ENCODE measurements around the gene SLC66A1. TPM values are rescaled to one million over a fixed set of nuclear protein-coding genes. Genes with fewer than 3 reads are reported as not detected.

SLC66A1 gene
- total RNA-seq, 2 experiments from 2014 or later: 2.3 to 3.7 TPM

- no peaks in the 10 kb centered on the region for H3K27me3 Mint-ChIP-seq
- CTCF ChIA-PET: interaction anchor here (1.3 kb wide), 1 partner anchor 12 kb away, joined by 4 read pairs; no protein-coding TSS in a partner anchor
- H3K4me1 Mint-ChIP-seq (ENCODE audit: low read depth): peaks cover 6% of the 10 kb centered on the region
- H3K36me3 ChIP-seq (ENCODE audit: insufficient read depth, low read length): peaks cover 74% of the 10 kb centered on the region
- intact Hi-C loops (cut with DNase I, micrococcal nuclease): loop anchor here in 1 of 2 experiments (5.0 kb wide), 1 partner anchor 255 kb away; a partner anchor contains a TSS
- no peak for TF ChIP-seq CTCF (IDR thresholded peaks at IDR 0.05)
- H3K9me3 Mint-ChIP-seq: no peaks in the 10 kb centered on the region
- no peak for ATAC-seq (ENCODE audit: poor library complexity)
- no peaks in the 10 kb centered on the region for H3K27me3 ChIP-seq (ENCODE audit: control insufficient read depth in 1 of 2, insufficient read depth in 2 of 2, low read length in 2 of 2)
- no peak for DNase-seq
- no peaks in the 10 kb centered on the region for H3K9me3 ChIP-seq (ENCODE audit: control insufficient read depth in 1 of 2, insufficient read depth in 1 of 2, low read length in 2 of 2)
- POLR2A ChIA-PET: interaction anchor here (1.0 to 1.9 kb wide), 2 partner anchors 90 to 255 kb away, joined by 3 to 6 read pairs; partner anchors contain the start of genes EMC1 and MRTO4
- peaks cover 8% of the 10 kb centered on the region for H3K4me1 ChIP-seq (ENCODE audit: insufficient read depth, low read length)
- H3K27ac ChIP-seq (ENCODE audit: low read depth in 1 of 2, low read length in 2 of 2): no peak overlapping the region
- peaks cover 76% of the 10 kb centered on the region for H3K36me3 Mint-ChIP-seq (ENCODE audit: low read depth)
- H3K4me3 ChIP-seq (ENCODE audit: low read length): no peak overlapping the region
- H3K27ac Mint-ChIP-seq: no peak overlapping the region
- H3K4me3 Mint-ChIP-seq: no peak overlapping the region
Measured at GRCh38 chr1:19342062-19342750, 30.1 kb downstream of the SLC66A1 start.

- no peaks in the 10 kb centered on the region for H3K9me3 Mint-ChIP-seq
- H3K27ac Mint-ChIP-seq: no peak overlapping the region
- DNase-seq (no peak), ATAC-seq (ENCODE audit: poor library complexity) (no peak)
- TF ChIP-seq CTCF (IDR thresholded peaks at IDR 0.05): no peak
- ChIA-PET POLR2A (no interaction called here), CTCF (interaction anchor here (1.1 kb wide), 1 partner anchor 308 kb away, joined by 3 read pairs; no protein-coding TSS in a partner anchor)
- no peaks in the 10 kb centered on the region for H3K27me3 ChIP-seq (ENCODE audit: control insufficient read depth in 1 of 2, insufficient read depth in 2 of 2, low read length in 2 of 2)
- H3K36me3 Mint-ChIP-seq (ENCODE audit: low read depth): peaks cover 76% of the 10 kb centered on the region
- H3K27ac ChIP-seq (ENCODE audit: low read depth in 1 of 2, low read length in 2 of 2): no peak overlapping the region
- peaks cover 6% of the 10 kb centered on the region for H3K4me1 Mint-ChIP-seq (ENCODE audit: low read depth)
- peaks cover 8% of the 10 kb centered on the region for H3K4me1 ChIP-seq (ENCODE audit: insufficient read depth, low read length)
- intact Hi-C loops (cut with DNase I, micrococcal nuclease): loop anchor here in 1 of 2 experiments (5.0 kb wide), 1 partner anchor 254 kb away; a partner anchor contains a TSS
- H3K4me3 ChIP-seq (ENCODE audit: low read length): no peak overlapping the region
- H3K4me3 Mint-ChIP-seq: no peak overlapping the region
- peaks cover 82% of the 10 kb centered on the region for H3K36me3 ChIP-seq (ENCODE audit: insufficient read depth, low read length)
- no peaks in the 10 kb centered on the region for H3K27me3 Mint-ChIP-seq
- H3K9me3 ChIP-seq (ENCODE audit: control insufficient read depth in 1 of 2, insufficient read depth in 1 of 2, low read length in 2 of 2): no peaks in the 10 kb centered on the region
Measured at GRCh38 chr1:19342894-19343616, 30.9 kb downstream of the SLC66A1 start.

GRCh38 chr1:19343617-19344350 lies 31.7 kb downstream of the SLC66A1 start:
- peaks cover 8% of the 10 kb centered on the region for H3K4me1 ChIP-seq (ENCODE audit: insufficient read depth, low read length)
- Mint-ChIP-seq H3K27me3 (no peaks in the 10 kb centered on the region), H3K4me1 (ENCODE audit: low read depth) (peaks cover 6% of the 10 kb centered on the region), H3K9me3 (no peaks in the 10 kb centered on the region), H3K36me3 (ENCODE audit: low read depth) (peaks cover 78% of the 10 kb centered on the region), H3K4me3 (no peak overlapping the region), H3K27ac (no peak overlapping the region)
- H3K27me3 ChIP-seq (ENCODE audit: control insufficient read depth in 1 of 2, insufficient read depth in 2 of 2, low read length in 2 of 2): no peaks in the 10 kb centered on the region
- H3K4me3 ChIP-seq (ENCODE audit: low read length): no peak overlapping the region
- no peaks in the 10 kb centered on the region for H3K9me3 ChIP-seq (ENCODE audit: control insufficient read depth in 1 of 2, insufficient read depth in 1 of 2, low read length in 2 of 2)
- ATAC-seq (ENCODE audit: poor library complexity) (no peak), DNase-seq (no peak)
- POLR2A ChIA-PET: no interaction called here
- TF ChIP-seq CTCF (IDR thresholded peaks at IDR 0.05): no peak
- CTCF ChIA-PET: interaction anchor here (1.1 to 1.3 kb wide), 2 partner anchors 144 to 307 kb away, joined by 3 to 4 read pairs; no protein-coding TSS in a partner anchor
- peaks cover 82% of the 10 kb centered on the region for H3K36me3 ChIP-seq (ENCODE audit: insufficient read depth, low read length)
- intact Hi-C loops (cut with DNase I, micrococcal nuclease): loop anchor here (1.0 to 5.0 kb wide), 3 partner anchors 239 to 310 kb away; a partner anchor contains a TSS
- no peak overlapping the region for H3K27ac ChIP-seq (ENCODE audit: low read depth in 1 of 2, low read length in 2 of 2)
